ENCODE data around the gene RAB11FIP4. TPM values are rescaled to one million over a fixed set of nuclear protein-coding genes. Genes with fewer than 3 reads are reported as not detected.
A peak's percentile ranks its signal among the peaks of the same experiment; 100 is the strongest.

The RAB11FIP4 gene
- total and polyA plus RNA-seq, 9 of the 15 experiments (the other 6 are each of a cell fraction or from before 2014, with no cell fraction given): 0.62 to 16.6 (median 8.9) TPM

GRCh38 chr17:31548709-31549108, 157.2 kb downstream of the RAB11FIP4 start:
- TF ChIP-seq ZNF140 (CRISPR knock-in tag; IDR thresholded peaks at IDR 0.05): no peak
- 0 out of 2 replicates have a peak, but pooled peaks have one; percentile 21 for TF ChIP-seq NFE2 (IDR thresholded peaks at IDR 0.05; ENCODE audit: low read depth)

GRCh38 chr17:31549121-31549524, 157.6 kb downstream of the RAB11FIP4 start:
- Histone ChIP-seq H3K4me1 (replicated peaks in 1 of 2; ENCODE audit: control insufficient read depth in 2 of 2, insufficient read depth in 2 of 2, low read length in 2 of 2) (peaks cover 3 to 9% of the 10 kb centered on the region in 2 experiments; a peak in 4 of 5 replicates), H3K9me3 (replicated peaks; ENCODE audit: control insufficient read depth, insufficient read depth, low read depth, low read length) (no peaks in the 10 kb centered on the region), H2AFZ (ENCODE audit: low read depth, low read length) (peak overlapping the region; percentile 98), H3K36me3 (ENCODE audit: control insufficient read depth, insufficient read depth, low read length) (no peaks in the 10 kb centered on the region), H3K9me1 (ENCODE audit: control insufficient read depth, insufficient read depth, low read length) (no peaks in the 10 kb centered on the region), H3K79me2 (ENCODE audit: control insufficient read depth, insufficient read depth, low read length) (peaks cover 7% of the 10 kb centered on the region; the same call in 2 of the 3 replicates), H4K20me1 (replicated peaks; ENCODE audit: control insufficient read depth, insufficient read depth, low read length) (0 out of 2 replicates have a peak, but pooled peaks cover 3% of the 10 kb centered on the region), H3K27ac (ENCODE audit: extremely low read depth, low read depth, low read length) (peak overlapping the region; percentile 94), H3K27me3 (ENCODE audit: control insufficient read depth in 2 of 2, insufficient read depth in 2 of 2, low read length in 2 of 2) (peaks cover 6 to 7% of the 10 kb centered on the region in 2 experiments; a peak in 4 of 5 replicates), H3K9ac (ENCODE audit: insufficient read depth in 1 of 2, low read depth in 2 of 2, low read length in 2 of 2) (peak overlapping the region; percentile 87 to 97), H3K4me2 (ENCODE audit: insufficient read depth, low read length) (peak overlapping the region; percentile 99), H3K4me3 (peak overlapping the region; percentile 97)
- BruUV-seq (replicated peaks): no TSS peak
- intact Hi-C loops (cut with micrococcal nuclease) (no loop called here), in situ Hi-C loops (cut with MboI) (no loop called here)
- FAIRE-seq (no peak), ATAC-seq (peak; percentile 25; the same call in 2 of the 3 replicates), DNase-seq (ENCODE audit: extremely low read depth in 1 of 4, low spot score in 3 of 4) (no peak)
- CTCF ChIA-PET (ENCODE audit: low intra/inter-chr PET ratio): no interaction called here
- POLR2A ChIA-PET: interaction anchor here (0.6 to 1.5 kb wide), 5 partner anchors 9 to 981 kb away, joined by 3 to 4 read pairs (median 3); no protein-coding TSS in a partner anchor
- WGBS (ENCODE audit: insufficient coverage, low coverage, missing lambda C conversion rate): under 1% methylated on average over 14 of the region's 18 CpGs
- TF ChIP-seq KAT7 (CRISPR knock-in tag; IDR thresholded peaks at IDR 0.05; ENCODE audit: borderline replicate concordance): 0 out of 2 replicates have a peak, but pooled peaks have one; percentile 32
- peak; percentile 34; the same call in 1 of the 2 replicates for TF ChIP-seq RREB1 (CRISPR knock-in tag; IDR thresholded peaks at IDR 0.05)
- TF ChIP-seq RAD51 (IDR thresholded peaks at IDR 0.05; ENCODE audit: borderline replicate concordance, low read depth): peak; percentile 38; the same call in 1 of the 2 replicates
- 0 out of 4 replicates have a peak, but pooled peaks of 1 of the 2 experiments have one; percentile 2 for TF ChIP-seq SIN3A (IDR thresholded peaks at IDR 0.05; ENCODE audit: borderline replicate concordance in 2 of 2, control insufficient read depth in 1 of 2, low read depth in 2 of 2, low read length in 2 of 2)

More at GRCh38 chr17:31548709-31549108, 157.2 kb downstream of the RAB11FIP4 start:
- H3K9me1 ChIP-seq (ENCODE audit: control insufficient read depth, insufficient read depth, low read length): no peaks in the 10 kb centered on the region
- H3K9ac ChIP-seq (ENCODE audit: insufficient read depth in 1 of 2, low read depth in 2 of 2, low read length in 2 of 2): peak overlapping the region; percentile 38 to 87; a peak in 3 of 4 replicates
- TSS peak; percentile 88 for BruUV-seq (replicated peaks)
- H2AFZ ChIP-seq (ENCODE audit: low read depth, low read length): peak overlapping the region; percentile 98
- peak overlapping the region; percentile 97 for H3K4me3 ChIP-seq
- peak overlapping the region; percentile 94; the same call in 2 of the 3 replicates for H3K27ac ChIP-seq (ENCODE audit: extremely low read depth, low read depth, low read length)
- CTCF ChIA-PET (ENCODE audit: low intra/inter-chr PET ratio): no interaction called here
- H3K36me3 ChIP-seq (ENCODE audit: control insufficient read depth, insufficient read depth, low read length): no peaks in the 10 kb centered on the region
- peak; percentile 35 to 67 (median 50) for DNase-seq (ENCODE audit: extremely low read depth in 1 of 4, low spot score in 3 of 4)
- intact Hi-C loops (cut with micrococcal nuclease) (no loop called here), in situ Hi-C loops (cut with MboI) (no loop called here)
- WGBS (ENCODE audit: insufficient coverage, low coverage, missing lambda C conversion rate): 43% methylated on average over 5 of the region's 5 CpGs
- peak overlapping the region; percentile 99 for H3K4me2 ChIP-seq (ENCODE audit: insufficient read depth, low read length)
- ATAC-seq: peak; percentile 25; the same call in 2 of the 3 replicates
- POLR2A ChIA-PET: interaction anchor here (0.7 to 1.5 kb wide), 2 partner anchors 8 to 14 kb away, joined by 3 read pairs; no protein-coding TSS in a partner anchor
- no peak for FAIRE-seq
- H3K4me1 ChIP-seq (replicated peaks in 1 of 2; ENCODE audit: control insufficient read depth in 2 of 2, insufficient read depth in 2 of 2, low read length in 2 of 2): peaks cover 3 to 9% of the 10 kb centered on the region in 2 experiments; a peak in 4 of 5 replicates
- peaks cover 5 to 8% of the 10 kb centered on the region in 2 experiments; a peak in 4 of 5 replicates for H3K27me3 ChIP-seq (ENCODE audit: control insufficient read depth in 2 of 2, insufficient read depth in 2 of 2, low read length in 2 of 2)
- 0 out of 2 replicates have a peak, but pooled peaks cover under 1% of the 10 kb centered on the region for H4K20me1 ChIP-seq (replicated peaks; ENCODE audit: control insufficient read depth, insufficient read depth, low read length)
- H3K79me2 ChIP-seq (ENCODE audit: control insufficient read depth, insufficient read depth, low read length): peaks cover 7% of the 10 kb centered on the region; the same call in 2 of the 3 replicates
- no peaks in the 10 kb centered on the region for H3K9me3 ChIP-seq (replicated peaks; ENCODE audit: control insufficient read depth, insufficient read depth, low read depth, low read length)

Measured in K562 (cell line).